NB4 (cell line): ENCODE measurements around the gene CLDN11.

Experiments
- DNase-seq: peaks from one replicate; pipeline ENCODE4 v3.0.0; 2010; ENCODE audit warnings: low read depth
- H3K4me3 ChIP-seq: one replicate; pipeline ENCODE4 v1.5.1; 2011; ENCODE audit warnings: mild to moderate bottlenecking, low read depth, low read length, moderate library complexity
- CTCF ChIP-seq: IDR thresholded peaks from one replicate; pipeline ENCODE4 v1.5.1; 2012; ENCODE audit warnings: low read depth, low read length
- MYC ChIP-seq: IDR thresholded peaks from 2 replicates; pipeline ENCODE4 v1.6.1; 2011; ENCODE audit warnings: low read depth, low read length
- POLR2A ChIP-seq: IDR thresholded peaks from 2 replicates; pipeline ENCODE4 v1.6.1; 2011; ENCODE audit warnings: mild to moderate bottlenecking; ENCODE audit not compliant: insufficient read length; ENCODE audit errors: extremely low read depth
- TF ChIP-seq, protein P1 (sequence below): IDR thresholded peaks from 2 replicates; pipeline ENCODE4 v1.6.1; 2011; ENCODE audit warnings: low read depth, low read length

CLDN11 gene

DNA sequence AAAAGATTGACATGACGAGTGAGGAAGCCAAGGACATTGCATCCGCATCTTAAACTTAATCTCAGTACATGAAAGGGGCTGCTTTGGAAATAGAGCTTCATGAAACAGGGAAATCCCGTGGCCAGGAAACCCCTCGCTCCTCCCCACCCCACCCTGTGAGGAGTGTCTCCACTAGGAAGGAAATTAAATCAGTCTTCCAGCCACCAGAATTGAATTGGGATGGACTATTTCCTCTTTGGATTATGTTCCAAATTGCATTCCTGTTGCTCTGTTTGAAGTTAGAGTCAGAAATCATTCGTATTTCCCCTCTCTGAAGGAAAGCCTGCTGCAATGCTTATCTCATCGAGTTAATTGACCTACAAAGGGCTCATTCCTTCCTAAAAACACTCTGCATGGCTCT lies 35.8 kb downstream of the CLDN11 start:
- H3K4me3 ChIP-seq, result no peak overlapping the region
- TF ChIP-seq POLR2A, result no peak
- TF ChIP-seq MYC, result no peak
- TF ChIP-seq, protein P1, sequence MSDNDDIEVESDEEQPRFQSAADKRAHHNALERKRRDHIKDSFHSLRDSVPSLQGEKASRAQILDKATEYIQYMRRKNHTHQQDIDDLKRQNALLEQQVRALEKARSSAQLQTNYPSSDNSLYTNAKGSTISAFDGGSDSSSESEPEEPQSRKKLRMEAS, result no peak
- TF ChIP-seq CTCF, result no peak
- DNase-seq, result no peak

- H3K4me3 ChIP-seq, result no peak overlapping the region
- TF ChIP-seq POLR2A (no peak), MYC (no peak), CTCF (no peak)
- TF ChIP-seq, protein P1, result no peak
- DNase-seq, result no peak
Observed at GRCh38 chr3:170458285-170458684, 39.6 kb downstream of the CLDN11 start.

DNA sequence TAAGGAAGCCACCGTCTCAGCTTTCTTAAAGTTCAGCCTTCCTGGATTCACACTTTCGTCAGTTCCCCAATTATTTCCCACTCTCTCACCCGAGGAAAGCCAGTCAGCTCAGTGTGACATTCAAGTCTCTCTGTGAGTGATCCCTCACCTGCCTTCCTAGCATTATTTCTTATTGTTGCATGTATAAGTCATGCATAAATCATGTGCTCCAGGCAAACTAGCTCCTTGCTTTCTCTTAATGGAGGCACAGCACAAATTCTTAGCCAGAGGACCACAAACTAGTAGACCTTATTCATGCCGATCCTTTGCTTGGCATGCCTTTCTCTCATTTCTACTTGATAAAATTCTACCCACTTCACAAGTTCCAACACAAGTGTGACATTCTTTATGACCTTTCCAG lies 44.3 kb downstream of the CLDN11 start:
- H3K4me3 ChIP-seq, result no peak overlapping the region
- DNase-seq, result no peak
- no peak for TF ChIP-seq POLR2A
- TF ChIP-seq, protein P1, result no peak
- TF ChIP-seq CTCF, result no peak
- TF ChIP-seq MYC, result no peak

GRCh38 chr3:170465955-170466354 lies 47.3 kb downstream of the CLDN11 start:
- no peak for TF ChIP-seq MYC
- no peak for DNase-seq
- no peak overlapping the region for H3K4me3 ChIP-seq

DNA sequence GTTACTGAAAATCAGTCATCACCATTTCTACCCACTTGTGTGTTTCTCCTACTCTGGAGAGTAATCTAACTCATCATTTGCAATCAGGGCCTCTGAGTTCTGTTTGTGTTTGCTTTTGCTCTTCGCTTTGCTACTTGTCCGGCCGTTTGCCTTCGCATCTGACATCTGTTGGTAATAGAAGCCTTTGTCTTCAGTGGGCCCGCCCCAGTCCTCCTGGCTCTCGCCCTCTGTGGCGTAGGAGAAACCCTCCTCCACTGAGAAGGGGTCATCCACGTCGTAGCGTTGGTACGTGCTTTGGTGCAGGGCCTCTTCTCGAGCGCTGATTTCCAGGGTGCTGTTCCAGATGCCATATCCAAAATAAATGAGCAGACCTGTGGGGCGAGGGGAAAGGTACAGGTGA lies 48.3 kb downstream of the CLDN11 start:
- TF ChIP-seq POLR2A, result no peak
- TF ChIP-seq, protein P1, result no peak
- no peak for TF ChIP-seq CTCF
- no peak overlapping the region for H3K4me3 ChIP-seq
- no peak for DNase-seq

DNA sequence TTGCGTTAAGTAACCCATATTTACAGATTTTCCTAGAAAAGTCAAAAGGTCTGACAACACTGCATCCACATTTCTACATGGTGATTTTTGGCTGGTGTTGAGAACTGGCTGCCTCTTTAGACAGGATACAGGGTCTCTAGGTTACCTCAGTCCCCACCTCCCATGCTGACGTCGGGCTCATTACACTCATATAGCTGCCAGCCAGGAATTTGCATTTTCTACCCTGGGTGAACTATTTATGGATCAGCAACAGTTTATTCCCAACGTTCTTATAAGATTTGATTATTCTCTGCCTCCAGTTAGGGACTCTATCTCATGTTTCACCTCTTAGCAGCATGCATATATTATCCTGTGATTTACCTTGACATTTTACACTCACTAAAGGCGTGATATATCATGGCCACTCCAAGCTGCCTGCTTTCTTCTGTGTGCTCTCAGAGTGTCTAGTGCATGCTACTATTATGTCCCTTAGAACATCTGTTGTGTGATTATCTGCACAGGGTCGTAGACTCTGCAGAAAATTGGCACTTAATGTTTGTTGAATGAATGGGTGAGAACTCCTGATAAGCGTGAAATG lies 49.0 kb downstream of the CLDN11 start:
- no peak for TF ChIP-seq POLR2A
- TF ChIP-seq CTCF, result no peak
- TF ChIP-seq, protein P1, result no peak
- TF ChIP-seq MYC, result no peak
- DNase-seq, result no peak
- H3K4me3 ChIP-seq, result no peak overlapping the region
